Tibial nerve (tissue), 4 donors: ENCODE measurements around the gene GRID1.

Experiments
- CTCF ChIP-seq, 5 experiments: fragments of 200-600 bp in 3 of 5; fragments of 450-650 bp in 2 of 5; sonication (generic) in 3 of 5; IDR thresholded peaks; one replicate each; pipeline ENCODE4 v1.5.1; 2016 to 2019; ENCODE audit warnings: antibody characterized with exemption in 5 of 5, mild to moderate bottlenecking in 3 of 5, moderate library complexity in 2 of 5
- EP300 ChIP-seq, 2 donors: sonication (generic); formaldehyde crosslinking; IDR thresholded peaks; one replicate each; pipeline ENCODE4 v1.6.1; 2017; ENCODE audit warnings: antibody characterized with exemption in 2 of 2, mild to moderate bottlenecking in 1 of 2
- POLR2A ChIP-seq, 2 donors: fragments of 450-650 bp; IDR thresholded peaks; one replicate each; pipeline ENCODE4 v1.6.1; 2017; ENCODE audit warnings: antibody characterized with exemption in 2 of 2, mild to moderate bottlenecking in 2 of 2, moderate library complexity in 2 of 2

GRCh38 chr10:85900487-85900886 is 466.1 kb downstream of the GRID1 start:
- TF ChIP-seq CTCF (IDR thresholded peaks at IDR 0.05) (no peak), EP300 (IDR thresholded peaks at IDR 0.05) (no peak), POLR2A (IDR thresholded peaks at IDR 0.05) (no peak)
